ENCODE data around the gene GRIA3. TPM values are rescaled to one million over a fixed set of nuclear protein-coding genes. Genes with fewer than 3 reads are reported as not detected.
"Not testable (repeated sequence)": the region's sequence is repeated elsewhere in the genome, so short reads cannot be mapped to it uniquely, and the experiment has no call there.

Gene GRIA3
- polyA plus RNA-seq, 4 donors = 1.4 to 4.0 (median 2.6) TPM

- no peak for DNase-seq (ENCODE audit: low read depth in 4 of 4, low spot score in 3 of 4)
These were observed 154.0 kb downstream of the GRIA3 start for GRCh38 chrX:123337886-123338639.

GRCh38 chrX:123339221-123339905 is 155.3 kb downstream of the GRIA3 start:
- DNase-seq (ENCODE audit: low read depth in 4 of 4, low spot score in 3 of 4) = no peak

- DNase-seq (ENCODE audit: low read depth in 4 of 4, low spot score in 3 of 4) = no peak
These were observed 156.6 kb downstream of the GRIA3 start for GRCh38 chrX:123340696-123341095.

- DNase-seq (ENCODE audit: low read depth in 4 of 4, low spot score in 3 of 4) = no peak
These were observed 164.4 kb downstream of the GRIA3 start for GRCh38 chrX:123348468-123348867.

GRCh38 chrX:123350226-123350625 is 166.1 kb downstream of the GRIA3 start:
- DNase-seq (ENCODE audit: low read depth in 4 of 4, low spot score in 3 of 4) = no peak

- DNase-seq (ENCODE audit: low read depth in 4 of 4, low spot score in 3 of 4) = no peak
These were observed 173.9 kb downstream of the GRIA3 start for GRCh38 chrX:123357941-123358340.

- DNase-seq (ENCODE audit: low read depth in 4 of 4, low spot score in 3 of 4) = no peak
These were observed 174.4 kb downstream of the GRIA3 start for GRCh38 chrX:123358457-123358856.

- no peak for DNase-seq (ENCODE audit: low read depth in 4 of 4, low spot score in 3 of 4)
These were observed 177.3 kb downstream of the GRIA3 start for GRCh38 chrX:123361371-123361770.

- DNase-seq (ENCODE audit: low read depth in 4 of 4, low spot score in 3 of 4) = not testable (repeated sequence)
These were observed 202.1 kb downstream of the GRIA3 start for GRCh38 chrX:123386196-123386595.

GRCh38 chrX:123392921-123393320 is 208.8 kb downstream of the GRIA3 start:
- DNase-seq (ENCODE audit: low read depth in 4 of 4, low spot score in 3 of 4) = no peak

GRCh38 chrX:123399709-123400108 is 215.6 kb downstream of the GRIA3 start:
- DNase-seq (ENCODE audit: low read depth in 4 of 4, low spot score in 3 of 4) = no peak

GRCh38 chrX:123405231-123405630 is 221.2 kb downstream of the GRIA3 start:
- DNase-seq (ENCODE audit: low read depth in 4 of 4, low spot score in 3 of 4) = no peak

- DNase-seq (ENCODE audit: low read depth in 4 of 4, low spot score in 3 of 4) = no peak
These were observed 225.0 kb downstream of the GRIA3 start for GRCh38 chrX:123408821-123409737.

- DNase-seq (ENCODE audit: low read depth in 4 of 4, low spot score in 3 of 4) = no peak
These were observed 238.8 kb downstream of the GRIA3 start for GRCh38 chrX:123422875-123423274.

- no peak for DNase-seq (ENCODE audit: low read depth in 4 of 4, low spot score in 3 of 4)
These were observed 240.5 kb downstream of the GRIA3 start for GRCh38 chrX:123424546-123424945.

- DNase-seq (ENCODE audit: low read depth in 4 of 4, low spot score in 3 of 4) = no peak
These were observed 241.4 kb downstream of the GRIA3 start for GRCh38 chrX:123425471-123425870.

- DNase-seq (ENCODE audit: low read depth in 4 of 4, low spot score in 3 of 4) = no peak
These were observed 241.8 kb downstream of the GRIA3 start for GRCh38 chrX:123425904-123426303.

GRCh38 chrX:123432361-123433150 is 248.5 kb downstream of the GRIA3 start:
- no peak for DNase-seq (ENCODE audit: low read depth in 4 of 4, low spot score in 3 of 4)

- no peak for DNase-seq (ENCODE audit: low read depth in 4 of 4, low spot score in 3 of 4)
These were observed 252.5 kb downstream of the GRIA3 start for GRCh38 chrX:123436512-123437136.

- DNase-seq (ENCODE audit: low read depth in 4 of 4, low spot score in 3 of 4) = not testable (repeated sequence)
These were observed 255.8 kb downstream of the GRIA3 start for GRCh38 chrX:123439926-123440325.

Data from right renal pelvis (tissue), 4 donors.